Measurements from ENCODE around the gene KRT32. TPM values are rescaled to one million over a fixed set of nuclear protein-coding genes. Genes with fewer than 3 reads are reported as not detected.

Gene KRT32
- polyA plus RNA-seq, 1 experiment = 0.40 TPM

DNA sequence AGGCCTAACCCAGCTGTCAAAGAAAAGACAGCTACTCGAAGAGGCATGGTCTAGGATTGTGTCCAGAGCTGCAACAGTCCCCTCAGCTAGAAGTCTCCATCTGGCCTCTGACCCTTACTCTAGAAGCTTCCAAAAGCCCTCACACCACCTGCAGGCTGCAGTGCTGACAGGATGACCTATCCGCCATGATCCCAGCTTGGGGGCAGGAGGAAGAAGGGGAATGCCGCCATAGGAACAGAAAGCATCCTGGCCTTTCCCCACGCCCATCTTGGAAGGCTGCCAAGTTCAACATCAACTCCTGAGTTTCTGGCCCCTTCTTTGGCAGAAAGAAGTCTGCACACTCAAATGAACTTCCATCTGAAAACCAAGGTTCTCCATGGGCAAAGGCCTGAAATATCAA lies 25.6 kb upstream of the KRT32 start:
- no peaks in the 10 kb centered on the region for H3K36me3 ChIP-seq (ENCODE audit: control insufficient read depth, insufficient read depth, low read length)
- no peak overlapping the region for H3K4me3 ChIP-seq (ENCODE audit: low read depth, low read length)
- ChIA-PET CTCF (interaction anchor here (0.6 to 1.6 kb wide), 6 partner anchors 26 to 584 kb away, joined by 3 to 7 read pairs (median 4); partner anchors contain the start of gene KRT32), POLR2A (no interaction called here)
- no peaks in the 10 kb centered on the region for H3K27me3 ChIP-seq (ENCODE audit: control insufficient read depth, insufficient read depth, low read length)
- TF ChIP-seq, protein P1, sequence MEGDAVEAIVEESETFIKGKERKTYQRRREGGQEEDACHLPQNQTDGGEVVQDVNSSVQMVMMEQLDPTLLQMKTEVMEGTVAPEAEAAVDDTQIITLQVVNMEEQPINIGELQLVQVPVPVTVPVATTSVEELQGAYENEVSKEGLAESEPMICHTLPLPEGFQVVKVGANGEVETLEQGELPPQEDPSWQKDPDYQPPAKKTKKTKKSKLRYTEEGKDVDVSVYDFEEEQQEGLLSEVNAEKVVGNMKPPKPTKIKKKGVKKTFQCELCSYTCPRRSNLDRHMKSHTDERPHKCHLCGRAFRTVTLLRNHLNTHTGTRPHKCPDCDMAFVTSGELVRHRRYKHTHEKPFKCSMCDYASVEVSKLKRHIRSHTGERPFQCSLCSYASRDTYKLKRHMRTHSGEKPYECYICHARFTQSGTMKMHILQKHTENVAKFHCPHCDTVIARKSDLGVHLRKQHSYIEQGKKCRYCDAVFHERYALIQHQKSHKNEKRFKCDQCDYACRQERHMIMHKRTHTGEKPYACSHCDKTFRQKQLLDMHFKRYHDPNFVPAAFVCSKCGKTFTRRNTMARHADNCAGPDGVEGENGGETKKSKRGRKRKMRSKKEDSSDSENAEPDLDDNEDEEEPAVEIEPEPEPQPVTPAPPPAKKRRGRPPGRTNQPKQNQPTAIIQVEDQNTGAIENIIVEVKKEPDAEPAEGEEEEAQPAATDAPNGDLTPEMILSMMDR (IDR thresholded peaks at IDR 0.05; ENCODE audit: insufficient read depth, low read depth, low read length) = no peak
- DNase-seq (ENCODE audit: low read depth) = no peak

DNA sequence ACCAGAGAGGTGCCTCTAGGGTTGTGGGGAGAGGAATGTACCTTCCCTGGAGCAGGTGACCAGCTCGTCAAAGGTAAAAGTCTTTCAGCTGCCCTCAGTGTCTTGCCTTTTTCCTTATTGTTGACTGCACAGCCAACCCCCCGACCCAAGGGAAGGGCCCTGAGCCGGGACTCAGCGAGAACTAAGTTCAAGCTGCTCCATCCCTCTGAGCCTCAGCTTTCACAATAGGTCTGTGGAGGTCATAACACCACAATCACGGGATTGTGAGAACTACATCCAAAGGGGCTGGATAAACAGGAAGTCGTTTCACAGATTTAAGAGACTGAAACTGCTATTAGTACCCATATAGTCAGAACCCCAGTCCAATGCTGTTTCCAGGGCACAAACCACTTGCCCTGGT lies 25.2 kb upstream of the KRT32 start:
- DNase-seq (ENCODE audit: low read depth) = no peak
- Histone ChIP-seq H3K27me3 (ENCODE audit: control insufficient read depth, insufficient read depth, low read length) (no peaks in the 10 kb centered on the region), H3K36me3 (ENCODE audit: control insufficient read depth, insufficient read depth, low read length) (no peaks in the 10 kb centered on the region), H3K4me3 (ENCODE audit: low read depth, low read length) (no peak overlapping the region)
- ChIA-PET POLR2A (no interaction called here), CTCF (interaction anchor here (0.6 to 1.6 kb wide), 6 partner anchors 25 to 583 kb away, joined by 3 to 7 read pairs (median 4); partner anchors contain the start of gene KRT32)
- TF ChIP-seq, protein P1 (IDR thresholded peaks at IDR 0.05; ENCODE audit: insufficient read depth, low read depth, low read length) = no peak

DNA sequence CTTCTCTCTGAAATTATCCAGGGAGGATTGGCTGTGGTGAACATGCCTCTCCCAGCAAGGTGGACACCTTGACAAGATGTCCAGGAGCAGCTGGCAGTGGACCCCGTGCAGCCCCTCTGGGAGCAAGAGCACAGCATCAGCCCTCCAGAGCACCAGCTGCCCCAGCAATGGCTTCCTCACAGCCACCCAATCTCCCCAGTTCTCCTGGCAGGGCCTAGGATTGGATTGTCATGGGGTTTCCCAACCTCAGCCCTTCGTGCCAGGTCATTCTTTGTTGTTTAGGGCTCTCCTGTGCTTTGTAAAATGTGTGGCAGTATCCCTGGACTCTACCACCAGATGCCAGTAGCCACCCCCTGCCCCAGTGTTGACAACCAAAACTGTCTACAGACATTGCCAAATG lies 24.3 kb upstream of the KRT32 start:
- DNase-seq (ENCODE audit: low read depth) = no peak
- Histone ChIP-seq H3K27me3 (ENCODE audit: control insufficient read depth, insufficient read depth, low read length) (no peaks in the 10 kb centered on the region), H3K36me3 (ENCODE audit: control insufficient read depth, insufficient read depth, low read length) (no peaks in the 10 kb centered on the region), H3K4me3 (ENCODE audit: low read depth, low read length) (no peak overlapping the region)
- TF ChIP-seq, protein P1 (IDR thresholded peaks at IDR 0.05; ENCODE audit: insufficient read depth, low read depth, low read length) = no peak
- ChIA-PET CTCF (interaction anchor here (1.0 to 1.6 kb wide), 3 partner anchors 33 to 176 kb away, joined by 3 to 5 read pairs (median 4); no protein-coding TSS in a partner anchor), POLR2A (no interaction called here)

DNA sequence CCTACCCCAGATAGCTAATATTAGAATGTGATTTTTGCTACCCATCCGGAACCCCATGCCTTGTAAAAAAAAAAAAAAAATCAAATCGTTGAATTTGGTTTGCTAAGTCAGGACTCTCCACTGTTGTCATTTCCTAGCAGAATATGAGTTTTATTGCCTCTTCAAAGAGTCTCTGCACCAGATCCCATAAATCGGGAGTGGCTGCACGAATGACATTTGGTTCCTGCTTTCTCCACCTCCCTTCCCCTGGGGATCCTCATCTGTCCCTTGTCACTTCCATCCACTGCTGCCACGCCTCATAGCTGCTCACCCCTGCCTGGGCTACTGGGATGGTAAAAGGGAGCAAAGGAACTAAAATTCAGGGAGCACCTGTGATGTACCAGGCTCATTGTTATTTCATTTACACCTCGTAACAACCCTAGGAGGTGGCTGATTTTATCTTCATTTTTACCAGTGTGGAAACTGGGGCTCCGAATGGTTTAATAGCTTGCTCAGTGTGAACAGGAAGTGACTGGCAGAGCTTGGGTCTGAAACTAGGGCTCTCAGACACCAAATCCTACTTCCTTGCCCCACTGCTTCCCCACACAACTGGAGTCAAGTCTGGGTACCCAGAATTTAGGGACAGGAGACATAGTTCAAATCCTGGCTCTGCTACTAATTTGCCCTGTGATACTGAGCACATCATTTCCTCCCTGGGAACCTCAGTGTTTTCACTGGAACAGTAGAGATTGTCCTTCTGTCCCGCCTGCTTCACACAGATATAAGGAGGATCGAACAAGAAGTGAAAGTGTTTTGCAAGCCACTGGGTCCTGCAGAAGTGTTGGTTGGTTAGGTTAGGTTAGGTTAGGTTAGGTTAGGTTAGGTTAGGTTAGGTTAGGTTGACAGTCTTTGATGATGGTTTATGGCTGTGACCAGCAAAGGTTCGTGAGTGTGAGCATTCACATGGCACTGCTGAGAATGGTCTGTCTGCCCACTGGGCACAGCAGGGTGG lies 23.1 kb upstream of the KRT32 start:
- no peaks in the 10 kb centered on the region for H3K27me3 ChIP-seq (ENCODE audit: control insufficient read depth, insufficient read depth, low read length)
- no peak overlapping the region for H3K4me3 ChIP-seq (ENCODE audit: low read depth, low read length)
- no peaks in the 10 kb centered on the region for H3K36me3 ChIP-seq (ENCODE audit: control insufficient read depth, insufficient read depth, low read length)
- DNase-seq (ENCODE audit: low read depth) = no peak
- TF ChIP-seq, protein P1 (IDR thresholded peaks at IDR 0.05; ENCODE audit: insufficient read depth, low read depth, low read length) = no peak
- ChIA-PET POLR2A (no interaction called here), CTCF (interaction anchor here (1.0 to 1.6 kb wide), 6 partner anchors 10 to 173 kb away, joined by 3 to 6 read pairs (median 4); no protein-coding TSS in a partner anchor)

DNA sequence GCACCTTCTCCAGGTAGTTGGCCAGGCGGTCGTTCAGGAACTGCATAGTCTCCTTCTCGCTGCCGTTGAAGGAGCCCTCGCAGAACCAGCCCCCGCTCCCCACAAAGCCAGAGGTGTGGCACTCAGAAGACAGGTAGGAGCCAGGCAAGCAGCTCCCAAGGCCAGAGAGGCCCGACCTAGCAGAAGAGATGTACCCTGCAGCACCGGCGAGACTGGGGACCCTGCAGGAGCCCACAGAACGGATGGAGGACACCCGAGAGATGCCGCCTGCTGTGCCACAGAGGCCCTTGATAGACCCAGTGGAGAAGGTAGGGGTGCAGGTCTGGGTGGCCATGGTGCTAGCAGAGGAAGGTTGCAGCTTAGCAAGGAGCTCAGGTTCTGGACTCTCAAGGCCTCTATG lies 22.3 kb upstream of the KRT32 start, which contains the start of gene KRT36:
Gene KRT36, minus strand, starts transcription at position 380 of the 400 bp plus-strand sequence. Its CDS starts 46 bp downstream, at position 334.
- POLR2A ChIA-PET = no interaction called here
- TF ChIP-seq, protein P1 (IDR thresholded peaks at IDR 0.05; ENCODE audit: insufficient read depth, low read depth, low read length) = no peak
- Histone ChIP-seq H3K27me3 (ENCODE audit: control insufficient read depth, insufficient read depth, low read length) (no peaks in the 10 kb centered on the region), H3K4me3 (ENCODE audit: low read depth, low read length) (no peak within 1 kb of the TSS), H3K36me3 (ENCODE audit: control insufficient read depth, insufficient read depth, low read length) (no peaks in the 10 kb centered on the region)
- CTCF ChIA-PET = interaction anchor here (1.2 to 1.6 kb wide), 4 partner anchors 10 to 160 kb away, joined by 3 to 6 read pairs (median 4); no protein-coding TSS in a partner anchor
- DNase-seq (ENCODE audit: low read depth) = no peak

Data from BJ (cell line).